GM12874 (cell line): ENCODE measurements around the gene MOB3C.

Source experiments
- TF ChIP-seq, protein P1 (sequence below): IDR thresholded peaks from 2 replicates; pipeline ENCODE4 v1.5.1; 2011; ENCODE audit warnings: low read depth, mild to moderate bottlenecking, control low read depth, low read length, moderate library complexity; ENCODE audit not compliant: insufficient read depth

Gene MOB3C

DNA sequence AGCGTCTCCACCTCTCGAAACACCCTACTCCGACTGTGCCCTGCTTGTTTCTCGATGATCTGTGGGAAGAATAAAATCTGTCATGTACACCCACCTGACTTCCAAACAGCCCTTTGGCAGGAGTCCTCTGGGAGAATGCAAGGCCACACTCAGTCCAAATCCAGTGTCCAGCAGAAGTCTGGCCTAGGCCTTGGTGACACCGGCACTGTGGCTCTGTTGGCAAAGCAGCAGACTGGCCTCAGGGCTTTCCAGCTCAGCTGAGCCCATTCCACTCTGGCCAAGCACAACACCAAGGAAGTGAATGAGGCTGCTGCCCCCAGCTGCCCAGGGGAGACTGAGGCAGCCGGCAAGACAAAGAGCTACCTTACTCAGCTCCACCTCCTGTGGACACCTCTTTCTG, 40.0 kb downstream of the MOB3C start:
- TF ChIP-seq, protein P1, sequence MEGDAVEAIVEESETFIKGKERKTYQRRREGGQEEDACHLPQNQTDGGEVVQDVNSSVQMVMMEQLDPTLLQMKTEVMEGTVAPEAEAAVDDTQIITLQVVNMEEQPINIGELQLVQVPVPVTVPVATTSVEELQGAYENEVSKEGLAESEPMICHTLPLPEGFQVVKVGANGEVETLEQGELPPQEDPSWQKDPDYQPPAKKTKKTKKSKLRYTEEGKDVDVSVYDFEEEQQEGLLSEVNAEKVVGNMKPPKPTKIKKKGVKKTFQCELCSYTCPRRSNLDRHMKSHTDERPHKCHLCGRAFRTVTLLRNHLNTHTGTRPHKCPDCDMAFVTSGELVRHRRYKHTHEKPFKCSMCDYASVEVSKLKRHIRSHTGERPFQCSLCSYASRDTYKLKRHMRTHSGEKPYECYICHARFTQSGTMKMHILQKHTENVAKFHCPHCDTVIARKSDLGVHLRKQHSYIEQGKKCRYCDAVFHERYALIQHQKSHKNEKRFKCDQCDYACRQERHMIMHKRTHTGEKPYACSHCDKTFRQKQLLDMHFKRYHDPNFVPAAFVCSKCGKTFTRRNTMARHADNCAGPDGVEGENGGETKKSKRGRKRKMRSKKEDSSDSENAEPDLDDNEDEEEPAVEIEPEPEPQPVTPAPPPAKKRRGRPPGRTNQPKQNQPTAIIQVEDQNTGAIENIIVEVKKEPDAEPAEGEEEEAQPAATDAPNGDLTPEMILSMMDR: no peak

DNA sequence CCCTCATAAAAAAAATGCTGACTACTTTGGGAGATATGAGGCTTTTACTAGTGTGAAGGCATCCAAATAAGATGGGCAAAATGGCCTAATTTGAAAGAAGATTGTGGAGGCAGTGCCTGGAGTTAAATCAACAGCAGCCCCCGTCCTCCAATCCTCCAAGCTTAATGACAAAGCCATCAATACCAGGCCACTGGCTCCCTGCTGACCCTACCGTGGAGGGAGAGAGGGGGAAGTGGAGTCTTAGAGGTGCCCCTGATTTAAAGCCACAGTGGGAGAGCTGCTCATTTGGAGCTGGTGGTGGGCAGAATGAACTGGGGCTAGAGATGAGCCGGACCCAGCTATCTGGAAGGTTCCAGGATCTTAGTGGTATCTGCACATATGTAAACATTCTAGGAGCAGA, 40.8 kb downstream of the MOB3C start:
- TF ChIP-seq, protein P1: no peak

DNA sequence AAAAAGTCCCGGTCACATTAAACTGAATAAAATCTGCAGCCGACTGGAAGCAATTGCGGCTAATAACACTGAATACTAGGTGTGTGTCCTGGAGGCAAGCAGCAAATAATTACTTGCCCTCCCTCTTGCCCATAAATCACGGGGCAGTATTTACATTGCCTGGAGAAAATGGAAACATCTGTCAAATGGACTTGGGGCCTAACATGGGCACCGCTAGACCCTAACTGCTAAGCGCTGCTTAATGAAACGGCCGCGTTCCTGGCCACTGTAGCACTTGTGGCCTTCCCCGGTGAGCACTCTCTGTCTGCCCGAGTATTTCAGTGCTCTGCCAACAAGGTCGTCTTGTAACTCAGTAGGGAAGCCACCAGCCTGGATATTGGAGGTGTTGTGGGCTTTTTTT, 41.3 kb downstream of the MOB3C start:
- TF ChIP-seq, protein P1: no peak

DNA sequence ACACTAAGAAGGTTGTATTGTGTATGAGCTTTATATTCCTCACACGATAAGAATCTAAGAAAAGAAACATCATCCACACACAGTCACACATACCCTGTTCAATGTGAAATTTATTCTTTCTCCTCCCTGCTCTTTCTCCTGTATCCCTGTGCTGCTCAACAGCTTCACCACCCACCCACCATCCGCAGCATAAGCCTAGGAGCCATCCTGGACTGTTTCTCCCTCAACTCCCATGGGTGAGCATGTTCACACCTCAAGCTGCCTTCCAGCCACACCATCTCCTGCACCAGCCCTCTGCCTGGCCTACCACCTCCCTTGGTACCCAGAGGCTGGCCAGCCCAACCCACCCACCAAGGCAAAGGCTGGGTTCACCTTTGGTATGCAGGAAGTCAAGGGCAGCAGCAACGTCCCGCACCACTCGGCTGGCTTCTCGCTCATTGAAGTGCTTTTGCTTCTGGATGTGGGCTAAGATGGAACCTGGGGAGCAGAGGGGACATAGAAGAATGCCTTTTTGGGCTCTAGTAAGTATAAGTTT, 44.9 kb downstream of the MOB3C start:
- TF ChIP-seq, protein P1: no peak

DNA sequence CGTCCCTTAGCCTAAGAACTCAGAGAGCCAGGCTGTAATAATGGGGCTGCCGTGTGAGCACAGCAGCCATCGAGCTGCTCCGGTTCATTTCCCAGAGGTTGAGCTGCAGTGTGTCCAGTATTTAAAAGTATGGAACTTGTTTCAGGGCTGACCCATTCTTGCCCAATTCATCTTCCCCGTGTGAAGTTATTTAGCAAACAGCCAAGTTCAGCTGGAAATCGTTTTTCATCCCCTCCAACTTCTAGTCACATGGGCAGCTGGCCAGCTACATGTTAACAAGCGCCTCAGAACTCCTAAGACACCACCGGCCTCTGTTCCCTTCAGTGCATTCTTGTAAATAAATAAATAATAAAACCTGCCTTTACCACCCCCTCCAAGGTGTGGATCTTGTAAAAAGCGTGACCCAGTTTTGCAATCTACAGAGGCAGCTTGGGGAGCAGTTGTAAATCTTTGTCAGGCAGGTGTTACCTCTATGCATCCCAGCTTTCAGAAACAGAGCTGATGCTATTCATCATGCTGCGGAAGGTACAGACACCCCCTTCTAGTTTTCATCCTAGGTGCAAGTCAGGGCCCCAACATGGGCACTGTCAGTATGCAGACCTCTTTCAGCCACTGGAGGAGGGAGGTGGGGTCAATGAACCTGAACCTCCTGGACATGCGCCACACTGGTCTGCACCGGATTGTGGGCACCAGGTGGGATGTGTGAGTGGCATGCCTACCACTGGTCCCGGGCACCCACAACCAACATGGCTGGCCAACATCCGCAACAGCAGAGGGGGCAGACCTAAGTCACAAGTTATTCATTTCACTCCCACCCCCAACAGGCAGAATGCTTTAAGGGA, 46.5 kb downstream of the MOB3C start:
- TF ChIP-seq, protein P1: no peak

DNA sequence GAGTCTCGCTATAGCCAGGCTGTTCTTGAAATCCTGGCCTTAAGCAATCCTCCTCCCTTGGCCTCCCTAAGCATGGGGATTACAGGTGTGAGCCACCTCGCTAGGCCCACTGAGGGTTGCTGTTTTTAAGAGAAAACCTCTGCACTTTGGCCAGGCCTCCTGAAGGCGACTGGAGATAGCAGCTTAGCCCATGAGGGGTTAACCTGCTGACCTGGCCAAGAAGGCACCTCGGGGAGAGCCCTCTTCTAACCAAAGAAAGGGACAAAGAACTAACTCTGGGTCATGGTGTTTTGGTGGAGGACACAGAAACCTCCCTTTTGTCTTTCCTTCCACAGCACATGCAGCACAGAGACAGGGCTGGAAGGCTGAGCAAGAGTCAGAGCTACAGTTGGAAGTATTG, 47.5 kb downstream of the MOB3C start:
- TF ChIP-seq, protein P1: no peak

DNA sequence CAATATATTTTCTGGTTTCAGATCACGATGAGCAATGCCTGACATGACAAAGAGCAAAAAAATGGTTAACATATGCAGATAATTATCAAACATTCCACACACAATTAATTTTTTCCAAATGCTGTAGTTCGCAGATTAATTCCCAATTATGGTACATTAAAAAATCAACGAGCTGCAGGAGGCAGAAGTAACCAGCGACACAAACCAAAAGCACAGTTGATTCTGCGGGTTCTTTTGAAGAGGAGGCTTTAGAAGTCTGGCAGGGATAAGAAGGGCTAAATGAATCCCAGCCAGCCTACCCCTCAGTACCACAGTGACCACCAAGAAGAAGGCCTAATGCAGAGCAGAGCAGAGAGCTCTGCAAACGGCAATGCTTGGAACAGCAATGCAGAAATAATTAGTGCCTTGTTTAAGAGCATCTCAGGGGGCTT, 48.1 kb downstream of the MOB3C start:
- TF ChIP-seq, protein P1: no peak
